Skeletal muscle tissue (tissue), 5 donors: ENCODE data around the gene JOSD1. TPM values are rescaled to one million over a fixed set of nuclear protein-coding genes. Genes with fewer than 3 reads are reported as not detected.

ENCODE experiments used
- H3K27ac ChIP-seq: one replicate; pipeline ENCODE4 v1.7.0; 2013; ENCODE audit warnings: mild to moderate bottlenecking, low read depth, low read length, inconsistent platforms
- H3K27me3 ChIP-seq, 3 donors: one replicate each; pipeline ENCODE4 v1.7.0; 2013; ENCODE audit warnings: low read length in 3 of 3; ENCODE audit not compliant: control insufficient read depth in 3 of 3, insufficient read depth in 3 of 3
- H3K36me3 ChIP-seq, 3 donors: one replicate each; pipeline ENCODE4 v1.7.0; 2013; ENCODE audit warnings: low read length in 3 of 3; ENCODE audit not compliant: control insufficient read depth in 3 of 3, insufficient read depth in 3 of 3
- H3K4me1 ChIP-seq, 3 donors: one replicate each; pipeline ENCODE4 v1.7.0; 2013; ENCODE audit warnings: low read length in 3 of 3, mild to moderate bottlenecking in 3 of 3; ENCODE audit not compliant: control insufficient read depth in 3 of 3, insufficient read depth in 3 of 3
- H3K4me3 ChIP-seq, 3 donors: one replicate each; pipeline ENCODE4 v1.7.0; 2013; ENCODE audit warnings: low read length in 3 of 3
- H3K9ac ChIP-seq, 3 donors: one replicate each; pipeline ENCODE4 v1.7.0; 2013; ENCODE audit warnings: low read length in 3 of 3, mild to moderate bottlenecking in 3 of 3, moderate library complexity in 2 of 3, low read depth in 1 of 3
- H3K9me3 ChIP-seq, 3 donors: one replicate each; pipeline ENCODE4 v1.7.0; 2013; ENCODE audit warnings: low read length in 3 of 3; ENCODE audit not compliant: control insufficient read depth in 3 of 3
- small RNA-seq: library from RNA; depleted of rRNA; stranded (forward); fragments of <200 nt; gene quantifications from one replicate; pipeline ENCODE3, GENCODE V24; 2014
- total RNA-seq: library from RNA; depleted of rRNA; stranded (reverse); fragments of >200 nt; gene quantifications from one replicate; pipeline ENCODE4 v1.2.3, GENCODE V29; 2014
- donor health status: Osteomylitis.

The JOSD1 gene
- total RNA-seq, 1 donor from 2014 or later = 25.1 TPM

DNA sequence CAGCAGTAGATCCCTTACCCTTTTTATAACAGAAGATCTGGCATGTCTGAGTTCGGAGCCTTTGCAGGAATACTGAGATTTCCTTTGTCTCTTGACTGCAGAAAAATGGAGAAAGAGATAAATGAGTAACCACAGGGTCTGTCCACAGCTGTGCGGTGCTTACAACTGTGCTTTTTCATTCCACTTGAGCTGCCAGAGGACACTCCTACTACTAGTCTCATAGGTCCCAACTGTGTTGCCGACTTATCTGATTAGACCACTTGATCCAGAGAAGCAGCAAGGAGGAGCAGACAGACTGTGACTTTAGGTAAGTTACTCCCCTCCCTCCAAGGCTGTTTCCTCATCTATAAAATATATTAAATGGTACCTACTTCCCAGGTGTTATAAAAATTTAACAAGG is 62.0 kb downstream of the JOSD1 start:
- no peaks in the 10 kb centered on the region for H3K36me3 ChIP-seq
- H3K9ac ChIP-seq = no peak overlapping the region

DNA sequence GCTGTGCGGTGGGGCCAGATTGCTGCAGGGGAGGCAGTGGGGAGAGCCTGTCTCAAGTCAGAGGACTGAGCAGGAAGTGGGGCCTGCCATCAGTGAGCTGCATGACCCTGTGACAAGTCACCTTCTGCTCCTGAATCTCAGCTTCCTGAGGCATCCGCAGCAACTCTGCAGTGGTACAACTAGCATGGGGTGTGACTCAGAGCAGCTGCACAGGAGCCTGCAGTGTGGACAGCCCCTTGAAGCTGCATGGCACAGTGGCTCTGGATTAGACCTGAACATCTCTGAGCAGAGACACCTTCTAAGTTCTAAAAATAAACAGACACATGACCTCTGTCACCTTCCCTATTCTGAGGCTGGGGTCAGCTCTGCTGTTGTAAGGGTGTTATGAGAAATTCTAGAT is 62.5 kb downstream of the JOSD1 start:
- no peak overlapping the region for H3K9ac ChIP-seq
- no peak overlapping the region for H3K27ac ChIP-seq
- H3K4me3 ChIP-seq = no peak overlapping the region
- no peaks in the 10 kb centered on the region for H3K4me1 ChIP-seq
- no peaks in the 10 kb centered on the region for H3K27me3 ChIP-seq
- no peaks in the 10 kb centered on the region for H3K9me3 ChIP-seq
- no peaks in the 10 kb centered on the region for H3K36me3 ChIP-seq

More for the DNA sequence above, 62.0 kb downstream of the JOSD1 start:
- H3K27ac ChIP-seq = no peak overlapping the region
- no peaks in the 10 kb centered on the region for H3K9me3 ChIP-seq
- no peaks in the 10 kb centered on the region for H3K27me3 ChIP-seq
- no peaks in the 10 kb centered on the region for H3K4me1 ChIP-seq
- H3K4me3 ChIP-seq = no peak overlapping the region

Small RNA genes within 50 kb of the gene (small RNA-seq; reads per million reads assigned to genes)
- gene AL021707.8 = not detected

Other genes with a start within 250 kb of the JOSD1 start
- gene KCNJ4, start 245.7 kb downstream of the JOSD1 start, total RNA-seq = not detected
- gene KDELR3, start 232.8 kb downstream of the JOSD1 start, total RNA-seq = 32.9 TPM
- 358 TPM for gene DDX17, start 194.6 kb downstream of the JOSD1 start, total RNA-seq
- 3.7 TPM for gene DMC1, start 130.8 kb downstream of the JOSD1 start, total RNA-seq
- gene FAM227A, start 44.6 kb downstream of the JOSD1 start, total RNA-seq = 0.52 TPM
- 14.1 TPM for gene CBY1, start 44.3 kb downstream of the JOSD1 start, total RNA-seq
- gene TOMM22, start 19.0 kb downstream of the JOSD1 start, total RNA-seq = 63.7 TPM
- gene GTPBP1, start 5.0 kb upstream of the JOSD1 start, total RNA-seq = 19.3 TPM
- 40.2 TPM for gene SUN2, start 55.1 kb upstream of the JOSD1 start, total RNA-seq
- 12.0 TPM for gene DNAL4, start 93.2 kb upstream of the JOSD1 start, total RNA-seq
- 1.6 TPM for gene NPTXR, start 143.1 kb upstream of the JOSD1 start, total RNA-seq
- gene CBX6, start 171.3 kb upstream of the JOSD1 start, total RNA-seq = 19.3 TPM